Measurements from ENCODE around the gene SERPINA4.

SERPINA4 gene

GRCh38 chr14:94560751-94561655 lies at the start of gene SERPINA4:
TSS of gene SERPINA4 (plus strand) at chr14:94561442. CDS start at chr14:94563483, 2,041 bp downstream.
- no peak for DNase-seq

- no peak for DNase-seq
Measured at GRCh38 chr14:94514351-94514750, 46.9 kb upstream of the SERPINA4 start.

- no peak for DNase-seq
Measured at GRCh38 chr14:94515426-94515825, 45.8 kb upstream of the SERPINA4 start.

GRCh38 chr14:94515856-94516255 lies 45.4 kb upstream of the SERPINA4 start:
- DNase-seq: no peak

GRCh38 chr14:94517248-94517640 lies 44.0 kb upstream of the SERPINA4 start:
- no peak for DNase-seq

GRCh38 chr14:94517641-94518257 lies 43.5 kb upstream of the SERPINA4 start:
- DNase-seq: no peak

- DNase-seq: no peak
Measured at GRCh38 chr14:94521375-94522114, 39.7 kb upstream of the SERPINA4 start.

- DNase-seq: no peak
Measured at GRCh38 chr14:94522115-94522724, 39.0 kb upstream of the SERPINA4 start.

- DNase-seq: no peak
Measured at GRCh38 chr14:94523265-94523664, 38.0 kb upstream of the SERPINA4 start.

GRCh38 chr14:94524093-94524492 lies 37.1 kb upstream of the SERPINA4 start:
- DNase-seq: no peak

- DNase-seq: no peak
Measured at GRCh38 chr14:94531187-94531586, 30.1 kb upstream of the SERPINA4 start.

- DNase-seq: no peak
Measured at GRCh38 chr14:94532447-94532846, 28.8 kb upstream of the SERPINA4 start.

GRCh38 chr14:94535506-94535905 lies 25.7 kb upstream of the SERPINA4 start:
- no peak for DNase-seq

GRCh38 chr14:94536836-94537235 lies 24.4 kb upstream of the SERPINA4 start:
- DNase-seq: no peak

- no peak for DNase-seq
Measured at GRCh38 chr14:94538070-94538740, 23.0 kb upstream of the SERPINA4 start.

- DNase-seq: no peak
Measured at GRCh38 chr14:94539181-94539580, 22.1 kb upstream of the SERPINA4 start.

GRCh38 chr14:94540031-94540794 lies 21.0 kb upstream of the SERPINA4 start:
- no peak for DNase-seq

- DNase-seq: no peak
Measured at GRCh38 chr14:94541234-94541975, 19.8 kb upstream of the SERPINA4 start.

- DNase-seq: no peak
Measured at GRCh38 chr14:94542111-94542810, 19.0 kb upstream of the SERPINA4 start.

- DNase-seq: no peak
Measured at GRCh38 chr14:94542811-94543440, 18.3 kb upstream of the SERPINA4 start.
